ENCODE measurements around the gene CPS1.

The CPS1 gene

GRCh38 chr2:210556329-210556980, at the start of gene CPS1:
Gene CPS1, plus strand, starts transcription at chr2:210556599. Its CDS starts 135 bp downstream, at chr2:210556734.
- H3K4me1 ChIP-seq (ENCODE audit: insufficient read depth, low read length), result no peaks in the 10 kb centered on the region
- H3K27ac ChIP-seq (ENCODE audit: low read depth, low read length), result no peak within 1 kb of the TSS

DNA sequence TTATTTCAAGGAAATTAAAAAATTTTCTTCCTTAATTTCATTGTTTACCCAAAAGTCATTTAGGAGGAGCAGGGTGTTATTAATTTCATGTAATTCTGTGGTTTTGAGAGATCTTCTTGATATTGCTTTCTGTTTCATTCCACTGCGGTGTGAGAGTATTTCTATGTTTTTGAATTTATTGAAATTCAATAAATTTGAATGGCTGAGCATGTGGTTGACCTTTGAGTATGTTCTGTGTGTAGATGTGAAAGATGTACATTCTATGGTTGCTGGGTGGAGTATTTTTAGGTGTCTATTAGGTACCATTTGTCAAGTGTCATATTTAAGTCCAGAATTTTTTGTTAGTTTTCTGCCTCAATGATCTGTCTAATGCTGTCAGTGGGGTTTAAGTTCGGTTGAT, 40.5 kb upstream of the CPS1 start:
- H3K9ac ChIP-seq (ENCODE audit: low read length), result no peak overlapping the region
- no peaks in the 10 kb centered on the region for H3K36me3 ChIP-seq (ENCODE audit: insufficient read depth, low read length)
- no peaks in the 10 kb centered on the region for H3K27me3 ChIP-seq (ENCODE audit: control insufficient read depth in 1 of 2, insufficient read depth in 2 of 2, low read length in 2 of 2)
- H3K4me1 ChIP-seq (ENCODE audit: insufficient read depth, low read length), result no peaks in the 10 kb centered on the region
- no peak overlapping the region for H3K27ac ChIP-seq (ENCODE audit: low read depth, low read length)
- no peaks in the 10 kb centered on the region for H3K9me3 ChIP-seq (ENCODE audit: low read length)
- H3K4me3 ChIP-seq (ENCODE audit: low read depth in 1 of 2, low read length in 2 of 2), result no peak overlapping the region

More at GRCh38 chr2:210556329-210556980, at the start of gene CPS1:
- no peaks in the 10 kb centered on the region for H3K36me3 ChIP-seq (ENCODE audit: insufficient read depth, low read length)
- H3K27me3 ChIP-seq (ENCODE audit: control insufficient read depth in 1 of 2, insufficient read depth in 2 of 2, low read length in 2 of 2), result no peaks in the 10 kb centered on the region
- no peak within 1 kb of the TSS for H3K4me3 ChIP-seq (ENCODE audit: low read depth in 1 of 2, low read length in 2 of 2)
- H3K9ac ChIP-seq (ENCODE audit: low read length), result no peak within 1 kb of the TSS
- no peaks in the 10 kb centered on the region for H3K9me3 ChIP-seq (ENCODE audit: low read length)

- no peaks in the 10 kb centered on the region for H3K9me3 ChIP-seq (ENCODE audit: low read length)
- H3K36me3 ChIP-seq (ENCODE audit: insufficient read depth, low read length), result no peaks in the 10 kb centered on the region
- H3K9ac ChIP-seq (ENCODE audit: low read length), result no peak overlapping the region
- no peak overlapping the region for H3K27ac ChIP-seq (ENCODE audit: low read depth, low read length)
- no peaks in the 10 kb centered on the region for H3K27me3 ChIP-seq (ENCODE audit: control insufficient read depth in 1 of 2, insufficient read depth in 2 of 2, low read length in 2 of 2)
- H3K4me3 ChIP-seq (ENCODE audit: low read depth in 1 of 2, low read length in 2 of 2), result no peak overlapping the region
- no peaks in the 10 kb centered on the region for H3K4me1 ChIP-seq (ENCODE audit: insufficient read depth, low read length)
These were observed 39.1 kb upstream of the CPS1 start for GRCh38 chr2:210517264-210517663.

DNA sequence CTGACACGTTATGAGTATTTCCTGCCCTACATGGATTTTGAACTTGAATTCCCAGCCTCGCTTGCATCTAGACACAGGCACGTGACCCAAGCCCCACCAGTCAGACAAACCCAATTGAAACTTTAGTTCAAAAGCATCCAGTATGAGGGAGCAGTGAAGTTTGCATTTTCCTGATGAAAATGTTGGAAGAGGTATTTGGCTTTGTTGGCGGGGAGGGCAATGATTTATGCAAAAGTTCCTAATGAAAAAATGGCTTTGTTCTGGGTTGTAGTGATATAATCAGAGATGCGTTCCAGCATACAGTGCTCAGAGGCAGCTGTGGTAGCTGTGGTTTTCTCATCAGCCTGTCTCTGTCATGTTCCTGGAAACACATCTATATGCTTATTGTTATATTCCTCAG, 36.8 kb upstream of the CPS1 start:
- H3K4me1 ChIP-seq (ENCODE audit: insufficient read depth, low read length), result no peaks in the 10 kb centered on the region
- no peak overlapping the region for H3K27ac ChIP-seq (ENCODE audit: low read depth, low read length)
- no peak overlapping the region for H3K9ac ChIP-seq (ENCODE audit: low read length)
- no peaks in the 10 kb centered on the region for H3K27me3 ChIP-seq (ENCODE audit: control insufficient read depth in 1 of 2, insufficient read depth in 2 of 2, low read length in 2 of 2)
- H3K9me3 ChIP-seq (ENCODE audit: low read length), result no peaks in the 10 kb centered on the region
- no peaks in the 10 kb centered on the region for H3K36me3 ChIP-seq (ENCODE audit: insufficient read depth, low read length)
- H3K4me3 ChIP-seq (ENCODE audit: low read depth in 1 of 2, low read length in 2 of 2), result no peak overlapping the region

DNA sequence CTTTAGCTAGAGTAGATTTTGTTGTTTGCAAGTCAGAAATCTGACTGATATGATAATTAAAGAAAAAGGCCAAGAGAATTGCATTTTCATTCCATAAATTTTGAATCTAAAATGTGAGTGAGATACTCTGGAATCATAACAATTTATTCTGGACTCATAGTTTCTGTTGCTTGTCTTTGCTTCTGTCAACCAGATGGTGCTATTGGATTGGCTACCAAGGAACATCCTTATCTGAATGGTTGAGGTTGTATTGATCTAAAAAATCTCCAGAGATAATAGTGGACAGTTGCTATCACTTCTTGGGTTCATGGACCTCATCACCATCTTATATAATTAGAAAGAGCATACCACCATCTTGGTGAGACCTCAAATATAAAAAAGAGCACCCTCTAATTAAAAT, 34.0 kb upstream of the CPS1 start:
- Histone ChIP-seq H3K4me1 (ENCODE audit: insufficient read depth, low read length) (no peaks in the 10 kb centered on the region), H3K27me3 (ENCODE audit: control insufficient read depth in 1 of 2, insufficient read depth in 2 of 2, low read length in 2 of 2) (no peaks in the 10 kb centered on the region), H3K9ac (ENCODE audit: low read length) (no peak overlapping the region), H3K4me3 (ENCODE audit: low read depth in 1 of 2, low read length in 2 of 2) (no peak overlapping the region), H3K9me3 (ENCODE audit: low read length) (no peaks in the 10 kb centered on the region), H3K27ac (ENCODE audit: low read depth, low read length) (no peak overlapping the region), H3K36me3 (ENCODE audit: insufficient read depth, low read length) (no peaks in the 10 kb centered on the region)

GRCh38 chr2:210523650-210524289, 32.6 kb upstream of the CPS1 start:
- H3K27ac ChIP-seq (ENCODE audit: low read depth, low read length), result no peak overlapping the region
- no peaks in the 10 kb centered on the region for H3K27me3 ChIP-seq (ENCODE audit: control insufficient read depth in 1 of 2, insufficient read depth in 2 of 2, low read length in 2 of 2)
- H3K9ac ChIP-seq (ENCODE audit: low read length), result no peak overlapping the region

GRCh38 chr2:210524533-210524932, 31.9 kb upstream of the CPS1 start:
- Histone ChIP-seq H3K4me3 (ENCODE audit: low read depth in 1 of 2, low read length in 2 of 2) (no peak overlapping the region), H3K27ac (ENCODE audit: low read depth, low read length) (no peak overlapping the region), H3K9me3 (ENCODE audit: low read length) (no peaks in the 10 kb centered on the region), H3K9ac (ENCODE audit: low read length) (no peak overlapping the region), H3K36me3 (ENCODE audit: insufficient read depth, low read length) (no peaks in the 10 kb centered on the region), H3K27me3 (ENCODE audit: control insufficient read depth in 1 of 2, insufficient read depth in 2 of 2, low read length in 2 of 2) (no peaks in the 10 kb centered on the region), H3K4me1 (ENCODE audit: insufficient read depth, low read length) (no peaks in the 10 kb centered on the region)

More at GRCh38 chr2:210523650-210524289, 32.6 kb upstream of the CPS1 start:
- H3K9me3 ChIP-seq (ENCODE audit: low read length), result no peaks in the 10 kb centered on the region
- no peak overlapping the region for H3K4me3 ChIP-seq (ENCODE audit: low read depth in 1 of 2, low read length in 2 of 2)
- H3K4me1 ChIP-seq (ENCODE audit: insufficient read depth, low read length), result no peaks in the 10 kb centered on the region
- H3K36me3 ChIP-seq (ENCODE audit: insufficient read depth, low read length), result no peaks in the 10 kb centered on the region

DNA sequence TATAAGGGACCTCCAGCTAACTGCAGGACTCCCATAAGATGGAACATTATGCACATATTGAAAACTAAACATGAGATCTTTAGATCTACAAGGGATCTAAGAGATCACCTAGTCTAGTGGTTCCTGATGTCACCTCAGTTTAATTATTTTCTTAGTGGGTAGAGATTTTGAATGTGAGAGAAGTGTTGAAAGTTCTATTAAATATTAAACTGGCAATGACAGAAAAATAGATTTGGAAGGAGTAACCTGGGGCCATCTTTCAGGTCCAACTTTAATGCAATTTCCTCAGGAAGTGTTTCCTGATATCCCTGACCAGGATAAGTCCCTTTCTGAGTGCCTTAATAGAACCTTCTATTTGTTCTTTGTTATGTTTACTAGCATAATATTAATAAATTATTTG, 29.1 kb upstream of the CPS1 start:
- no peak overlapping the region for H3K4me3 ChIP-seq (ENCODE audit: low read depth in 1 of 2, low read length in 2 of 2)
- no peak overlapping the region for H3K27ac ChIP-seq (ENCODE audit: low read depth, low read length)
- no peaks in the 10 kb centered on the region for H3K36me3 ChIP-seq (ENCODE audit: insufficient read depth, low read length)
- H3K9ac ChIP-seq (ENCODE audit: low read length), result no peak overlapping the region
- no peaks in the 10 kb centered on the region for H3K9me3 ChIP-seq (ENCODE audit: low read length)
- H3K27me3 ChIP-seq (ENCODE audit: control insufficient read depth in 1 of 2, insufficient read depth in 2 of 2, low read length in 2 of 2), result no peaks in the 10 kb centered on the region
- H3K4me1 ChIP-seq (ENCODE audit: insufficient read depth, low read length), result no peaks in the 10 kb centered on the region

GRCh38 chr2:210528716-210529115, 27.7 kb upstream of the CPS1 start:
- no peaks in the 10 kb centered on the region for H3K4me1 ChIP-seq (ENCODE audit: insufficient read depth, low read length)
- H3K27me3 ChIP-seq (ENCODE audit: control insufficient read depth in 1 of 2, insufficient read depth in 2 of 2, low read length in 2 of 2), result no peaks in the 10 kb centered on the region
- H3K4me3 ChIP-seq (ENCODE audit: low read depth in 1 of 2, low read length in 2 of 2), result no peak overlapping the region
- H3K36me3 ChIP-seq (ENCODE audit: insufficient read depth, low read length), result no peaks in the 10 kb centered on the region
- no peak overlapping the region for H3K27ac ChIP-seq (ENCODE audit: low read depth, low read length)
- no peaks in the 10 kb centered on the region for H3K9me3 ChIP-seq (ENCODE audit: low read length)
- no peak overlapping the region for H3K9ac ChIP-seq (ENCODE audit: low read length)

DNA sequence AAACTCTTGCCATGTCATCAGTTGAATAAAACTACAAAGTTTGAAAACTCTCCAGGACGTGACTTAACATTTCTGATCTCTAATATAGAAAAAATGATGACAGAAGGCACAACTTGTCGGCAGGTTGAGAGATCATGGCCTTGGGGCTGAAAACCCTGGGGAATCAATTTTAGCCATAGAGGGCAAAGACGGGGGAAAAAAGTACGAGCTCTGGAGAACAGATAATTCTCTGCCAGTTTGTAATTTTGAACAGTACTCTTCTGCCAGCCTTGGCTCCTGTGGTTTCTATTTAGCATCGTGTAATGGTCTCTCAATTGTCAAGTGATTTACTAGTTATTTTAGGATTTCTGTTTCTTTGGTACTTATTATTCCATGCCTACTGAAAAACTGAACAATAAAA, 25.3 kb upstream of the CPS1 start:
- Histone ChIP-seq H3K36me3 (ENCODE audit: insufficient read depth, low read length) (no peaks in the 10 kb centered on the region), H3K27ac (ENCODE audit: low read depth, low read length) (no peak overlapping the region)

DNA sequence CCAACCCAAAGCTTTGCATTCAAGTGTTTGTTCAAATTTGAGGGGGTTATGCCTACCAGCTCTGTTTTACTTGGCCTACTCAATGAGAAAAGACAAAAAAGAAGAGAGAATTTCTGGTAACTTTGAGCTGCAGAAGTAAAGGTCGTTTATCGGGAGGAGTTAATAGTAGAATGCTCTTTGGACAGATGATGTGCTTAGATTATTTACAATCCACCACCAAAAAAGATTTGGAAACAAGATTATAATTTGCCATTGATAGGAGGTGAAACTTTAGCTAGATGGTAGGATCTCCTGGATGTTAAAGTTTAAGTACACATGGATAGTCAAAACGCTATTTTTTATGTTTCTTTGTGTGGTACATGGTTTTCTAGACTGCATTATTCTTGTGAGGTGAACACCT, 24.9 kb upstream of the CPS1 start:
- Histone ChIP-seq H3K36me3 (ENCODE audit: insufficient read depth, low read length) (no peaks in the 10 kb centered on the region), H3K4me1 (ENCODE audit: insufficient read depth, low read length) (no peaks in the 10 kb centered on the region), H3K9me3 (ENCODE audit: low read length) (no peaks in the 10 kb centered on the region), H3K4me3 (ENCODE audit: low read depth in 1 of 2, low read length in 2 of 2) (no peak overlapping the region), H3K27me3 (ENCODE audit: control insufficient read depth in 1 of 2, insufficient read depth in 2 of 2, low read length in 2 of 2) (no peaks in the 10 kb centered on the region), H3K9ac (ENCODE audit: low read length) (no peak overlapping the region), H3K27ac (ENCODE audit: low read depth, low read length) (no peak overlapping the region)

More for the DNA sequence above, 25.3 kb upstream of the CPS1 start:
- Histone ChIP-seq H3K27me3 (ENCODE audit: control insufficient read depth in 1 of 2, insufficient read depth in 2 of 2, low read length in 2 of 2) (no peaks in the 10 kb centered on the region), H3K9ac (ENCODE audit: low read length) (no peak overlapping the region), H3K9me3 (ENCODE audit: low read length) (no peaks in the 10 kb centered on the region), H3K4me1 (ENCODE audit: insufficient read depth, low read length) (no peaks in the 10 kb centered on the region), H3K4me3 (ENCODE audit: low read depth in 1 of 2, low read length in 2 of 2) (no peak overlapping the region)

GRCh38 chr2:210533389-210533788, 23.0 kb upstream of the CPS1 start:
- Histone ChIP-seq H3K4me1 (ENCODE audit: insufficient read depth, low read length) (no peaks in the 10 kb centered on the region), H3K4me3 (ENCODE audit: low read depth in 1 of 2, low read length in 2 of 2) (no peak overlapping the region), H3K9ac (ENCODE audit: low read length) (no peak overlapping the region), H3K27me3 (ENCODE audit: control insufficient read depth in 1 of 2, insufficient read depth in 2 of 2, low read length in 2 of 2) (no peaks in the 10 kb centered on the region), H3K27ac (ENCODE audit: low read depth, low read length) (no peak overlapping the region), H3K9me3 (ENCODE audit: low read length) (no peaks in the 10 kb centered on the region), H3K36me3 (ENCODE audit: insufficient read depth, low read length) (no peaks in the 10 kb centered on the region)
